Type B pancreatic cell (in vitro differentiated cells): ENCODE measurements around the gene ST8SIA4. TPM values are rescaled to one million over a fixed set of nuclear protein-coding genes. Genes with fewer than 3 reads are reported as not detected.
A peak's percentile ranks its signal among the peaks of the same experiment; 100 is the strongest.

Experiments
- DNase-seq: peaks from one replicate; pipeline ENCODE4 v3.0.0; 2021; ENCODE audit warnings: mixed read lengths; ENCODE audit not compliant: unreplicated experiment; ENCODE audit errors: extremely low spot score
- H3K27ac Mint-ChIP-seq: 2 replicates; pipeline ENCODE4 v1.8.0; 2021; ENCODE audit warnings: mild to moderate bottlenecking, mixed read lengths
- H3K27me3 Mint-ChIP-seq: 2 replicates; pipeline ENCODE4 v1.8.0; 2021; ENCODE audit warnings: mixed read lengths
- H3K36me3 Mint-ChIP-seq: 2 replicates; pipeline ENCODE4 v1.8.0; 2021; ENCODE audit warnings: mixed read lengths
- H3K4me1 Mint-ChIP-seq: one replicate; pipeline ENCODE4 v1.8.0; 2021; ENCODE audit warnings: mixed read lengths; ENCODE audit not compliant: unreplicated experiment
- H3K4me3 Mint-ChIP-seq: 2 replicates; pipeline ENCODE4 v1.8.0; 2021; ENCODE audit warnings: mild to moderate bottlenecking, mixed read lengths
- H3K9me3 Mint-ChIP-seq: 2 replicates; pipeline ENCODE4 v1.8.0; 2021; ENCODE audit warnings: mixed read lengths
- total RNA-seq: library from RNA; stranded (reverse); gene quantifications from 2 replicates; pipeline ENCODE4 v1.2.1, GENCODE V29; 2021; ENCODE audit warnings: low replicate concordance
- TF ChIP-seq, protein P1 (sequence below): fragments of 200-600 bp; sonication (generic); conservative IDR thresholded peaks from 2 replicates; pipeline ENCODE4 v1.5.0; 2021; ENCODE audit warnings: antibody characterized with exemption, mild to moderate bottlenecking

The ST8SIA4 gene
- total RNA-seq, 1 donor from 2014 or later: 18.0 TPM

GRCh38 chr5:100904259-100904861 is 1.3 kb upstream of the ST8SIA4 start:
- TF ChIP-seq, protein P1, sequence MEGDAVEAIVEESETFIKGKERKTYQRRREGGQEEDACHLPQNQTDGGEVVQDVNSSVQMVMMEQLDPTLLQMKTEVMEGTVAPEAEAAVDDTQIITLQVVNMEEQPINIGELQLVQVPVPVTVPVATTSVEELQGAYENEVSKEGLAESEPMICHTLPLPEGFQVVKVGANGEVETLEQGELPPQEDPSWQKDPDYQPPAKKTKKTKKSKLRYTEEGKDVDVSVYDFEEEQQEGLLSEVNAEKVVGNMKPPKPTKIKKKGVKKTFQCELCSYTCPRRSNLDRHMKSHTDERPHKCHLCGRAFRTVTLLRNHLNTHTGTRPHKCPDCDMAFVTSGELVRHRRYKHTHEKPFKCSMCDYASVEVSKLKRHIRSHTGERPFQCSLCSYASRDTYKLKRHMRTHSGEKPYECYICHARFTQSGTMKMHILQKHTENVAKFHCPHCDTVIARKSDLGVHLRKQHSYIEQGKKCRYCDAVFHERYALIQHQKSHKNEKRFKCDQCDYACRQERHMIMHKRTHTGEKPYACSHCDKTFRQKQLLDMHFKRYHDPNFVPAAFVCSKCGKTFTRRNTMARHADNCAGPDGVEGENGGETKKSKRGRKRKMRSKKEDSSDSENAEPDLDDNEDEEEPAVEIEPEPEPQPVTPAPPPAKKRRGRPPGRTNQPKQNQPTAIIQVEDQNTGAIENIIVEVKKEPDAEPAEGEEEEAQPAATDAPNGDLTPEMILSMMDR: no peak

DNA sequence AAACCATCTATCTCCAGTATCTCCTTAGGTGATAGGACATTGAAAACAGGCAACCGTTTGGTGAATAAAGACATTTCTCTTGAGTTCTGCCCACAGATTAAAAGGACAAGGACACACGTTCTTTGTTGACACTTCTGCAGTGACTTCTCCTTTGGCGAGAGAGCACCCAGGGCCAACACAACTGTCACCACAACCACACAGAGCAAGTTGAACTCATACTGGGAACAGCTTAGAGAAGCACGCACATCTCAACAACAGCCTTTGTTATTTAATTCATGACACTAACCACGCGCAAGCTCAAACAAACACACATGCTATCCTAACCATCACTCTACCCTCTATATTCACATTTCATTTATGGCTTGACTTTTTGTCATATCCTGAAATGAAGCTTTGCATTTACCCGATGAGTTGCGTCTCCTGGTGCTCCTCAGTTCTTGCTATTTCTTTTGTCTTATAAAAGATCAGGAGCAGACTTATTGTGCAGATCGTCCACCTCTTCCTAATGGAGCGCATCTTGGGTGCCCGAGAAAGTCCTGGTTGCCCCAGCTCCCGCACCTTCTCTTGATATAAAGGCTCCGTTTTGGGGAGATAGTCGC is 543 bp downstream of the ST8SIA4 start:
- TF ChIP-seq, protein P1: no peak
- Mint-ChIP-seq H3K27ac (peak overlapping the region; percentile 81), H3K4me1 (peaks cover 19% of the 10 kb centered on the region), H3K27me3 (peaks cover 56% of the 10 kb centered on the region), H3K9me3 (no peaks in the 10 kb centered on the region), H3K4me3 (peak overlapping the region; percentile 91), H3K36me3 (peaks cover 4% of the 10 kb centered on the region)
- no peak for DNase-seq

More at GRCh38 chr5:100904259-100904861, 1.3 kb upstream of the ST8SIA4 start:
- no peaks in the 10 kb centered on the region for H3K9me3 Mint-ChIP-seq
- peak overlapping the region; percentile 91 for H3K4me3 Mint-ChIP-seq
- H3K4me1 Mint-ChIP-seq: peaks cover 19% of the 10 kb centered on the region
- H3K27me3 Mint-ChIP-seq: peaks cover 56% of the 10 kb centered on the region
- no peak for DNase-seq
- H3K27ac Mint-ChIP-seq: peak overlapping the region; percentile 28
- peaks cover 4% of the 10 kb centered on the region for H3K36me3 Mint-ChIP-seq

DNA sequence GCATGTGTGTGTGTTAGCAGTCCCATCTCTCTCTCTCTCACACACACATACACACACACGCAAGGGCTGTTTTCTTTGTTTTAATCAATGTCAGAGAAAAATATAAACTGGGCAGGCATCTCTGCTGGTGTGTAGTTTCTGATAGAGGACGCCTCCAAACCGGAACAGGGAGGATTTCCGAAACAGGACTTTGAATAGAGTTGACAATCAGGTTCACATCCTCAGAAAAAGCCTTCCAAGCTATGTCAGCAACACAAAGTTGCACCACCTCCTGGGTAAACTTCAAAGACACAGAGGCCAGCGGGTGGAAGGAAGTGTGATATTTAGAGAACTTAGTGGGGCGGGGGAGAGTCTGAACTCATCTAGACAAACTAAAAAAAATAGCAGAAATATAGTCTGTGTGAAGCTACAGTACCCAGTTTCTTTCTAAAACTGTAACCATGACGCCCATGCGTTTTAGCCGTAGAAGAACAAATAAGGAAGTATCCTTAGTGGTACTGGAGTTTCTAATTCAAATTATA is 1.2 kb downstream of the ST8SIA4 start:
- H3K9me3 Mint-ChIP-seq: no peaks in the 10 kb centered on the region
- peak overlapping the region; percentile 81 for H3K27ac Mint-ChIP-seq
- H3K4me3 Mint-ChIP-seq: peak overlapping the region; percentile 91
- TF ChIP-seq, protein P1: no peak
- H3K36me3 Mint-ChIP-seq: peaks cover 4% of the 10 kb centered on the region
- H3K4me1 Mint-ChIP-seq: peaks cover 19% of the 10 kb centered on the region
- peaks cover 56% of the 10 kb centered on the region for H3K27me3 Mint-ChIP-seq
- DNase-seq: no peak

DNA sequence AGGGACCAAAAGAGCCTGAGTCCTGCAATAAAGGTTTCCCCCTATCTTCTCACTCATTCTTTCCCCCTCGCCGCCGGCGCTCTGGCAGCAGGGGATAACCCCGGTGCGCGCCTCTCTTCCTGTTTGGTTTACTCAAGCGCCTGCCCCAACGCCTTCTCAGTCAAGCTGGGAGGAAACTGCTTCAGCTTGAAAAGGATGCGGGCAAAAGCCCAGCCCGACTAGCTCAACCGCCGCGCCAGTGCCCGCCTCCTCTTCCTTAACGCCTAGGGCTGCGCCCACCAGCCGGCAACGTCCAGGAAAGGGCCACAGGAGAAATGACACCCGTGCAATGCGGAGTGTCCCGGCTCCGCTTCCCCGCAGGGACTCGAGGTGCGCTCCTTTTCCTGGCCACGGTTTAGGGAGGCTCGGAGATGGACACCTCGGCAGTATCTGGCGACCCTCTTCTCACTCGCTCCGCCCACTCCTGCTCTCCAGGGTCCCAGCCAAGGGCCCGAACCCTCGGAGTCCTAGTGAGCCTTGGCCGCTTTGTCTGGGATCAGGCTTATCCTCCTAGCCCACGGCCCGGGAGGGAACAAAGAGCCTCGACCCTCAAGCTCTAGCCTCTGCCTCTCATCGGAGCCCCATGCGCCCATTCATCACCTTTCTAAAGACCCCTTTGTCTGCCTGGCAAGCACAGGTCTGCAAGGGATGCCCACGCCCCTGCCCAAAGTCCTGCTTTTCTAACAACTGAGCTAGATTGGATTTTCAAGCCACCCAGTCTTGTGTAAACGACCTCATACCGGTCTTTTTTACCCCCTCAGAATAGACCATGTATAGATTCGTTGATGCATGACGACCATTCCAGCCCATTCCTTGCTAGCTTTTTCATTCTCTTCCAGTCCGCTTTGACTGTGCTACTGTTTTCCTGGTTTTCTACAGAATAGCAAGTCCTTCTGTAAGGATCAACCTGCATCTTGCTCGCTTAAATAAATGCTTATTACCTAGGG is 2.0 kb downstream of the ST8SIA4 start:
- Mint-ChIP-seq H3K27me3 (peaks cover 50% of the 10 kb centered on the region), H3K27ac (peak overlapping the region; percentile 81), H3K36me3 (peaks cover 4% of the 10 kb centered on the region), H3K4me1 (peaks cover 19% of the 10 kb centered on the region), H3K9me3 (no peaks in the 10 kb centered on the region), H3K4me3 (peak overlapping the region; percentile 91)
- DNase-seq: no peak
- TF ChIP-seq, protein P1: no peak

DNA sequence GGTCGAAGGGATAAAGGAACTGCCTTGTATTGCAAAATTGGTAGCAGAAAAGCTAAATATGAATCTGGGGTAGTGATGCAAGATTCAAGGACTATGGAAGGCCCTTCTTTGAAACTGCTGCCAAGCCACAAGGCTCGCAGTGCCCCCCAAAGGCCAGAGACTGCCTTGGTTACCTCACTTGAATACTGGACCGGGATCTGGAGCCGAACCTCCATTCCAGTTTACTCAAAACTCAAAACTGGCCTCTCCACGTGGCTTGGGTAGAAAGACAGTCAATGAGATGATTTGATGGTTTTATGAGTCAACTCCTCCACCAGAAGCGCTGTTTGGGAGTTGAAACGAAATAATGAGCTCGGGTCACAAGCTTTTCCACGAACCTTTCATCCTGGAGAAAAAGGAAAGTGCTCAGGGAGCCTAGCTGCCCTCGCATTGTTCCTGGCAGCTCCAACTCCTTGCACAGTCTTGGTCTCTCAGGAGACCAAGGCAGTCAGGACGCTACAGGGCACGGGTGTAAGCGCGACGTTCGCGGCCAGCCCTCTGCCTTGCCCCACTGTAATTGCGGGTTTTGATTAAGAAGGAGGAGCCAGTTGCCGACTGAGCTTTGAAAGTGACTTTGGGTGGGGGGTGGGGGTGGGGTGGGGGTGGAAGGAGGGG is 2.8 kb downstream of the ST8SIA4 start:
- peaks cover 19% of the 10 kb centered on the region for H3K4me1 Mint-ChIP-seq
- H3K27ac Mint-ChIP-seq: peak overlapping the region; percentile 74
- TF ChIP-seq, protein P1: peak; percentile 35
- peaks cover 47% of the 10 kb centered on the region for H3K27me3 Mint-ChIP-seq
- peaks cover 4% of the 10 kb centered on the region for H3K36me3 Mint-ChIP-seq
- DNase-seq: no peak
- no peaks in the 10 kb centered on the region for H3K9me3 Mint-ChIP-seq
- peak overlapping the region; percentile 91 for H3K4me3 Mint-ChIP-seq
